Tongue (tissue), 2 donors: ENCODE measurements around the gene NSFL1C. TPM values are rescaled to one million over a fixed set of nuclear protein-coding genes. Genes with fewer than 3 reads are reported as not detected.

Experiments
- DNase-seq: peaks from one replicate; pipeline ENCODE4 v3.0.0-alpha.2; 2015
- total RNA-seq: library from RNA; depleted of rRNA; stranded (reverse); fragments of >200 nt; gene quantifications from one replicate; pipeline ENCODE4 v1.2.3, GENCODE V29; 2014

NSFL1C gene
- total RNA-seq, 1 donor from 2014 or later = 28.5 TPM

DNA sequence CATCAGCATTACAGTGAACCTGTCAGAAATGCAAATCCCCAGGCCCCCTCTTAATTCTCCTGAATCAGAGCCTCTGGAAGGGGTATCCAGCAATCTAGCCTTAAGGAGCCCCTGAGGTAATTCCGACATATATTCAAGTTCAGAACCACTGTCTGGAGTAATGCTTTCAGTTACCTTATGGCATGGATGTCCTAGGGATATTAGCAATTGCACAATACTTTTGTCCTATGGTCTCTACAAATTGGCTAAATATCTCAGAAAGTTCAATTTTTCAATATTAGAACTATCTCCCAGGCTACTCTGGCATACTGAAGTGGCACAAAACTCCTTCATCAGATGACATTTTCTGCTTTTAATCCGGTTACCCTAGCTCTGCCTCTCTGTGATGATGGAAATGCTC lies 6.4 kb downstream of the NSFL1C start:
- DNase-seq = no peak

DNA sequence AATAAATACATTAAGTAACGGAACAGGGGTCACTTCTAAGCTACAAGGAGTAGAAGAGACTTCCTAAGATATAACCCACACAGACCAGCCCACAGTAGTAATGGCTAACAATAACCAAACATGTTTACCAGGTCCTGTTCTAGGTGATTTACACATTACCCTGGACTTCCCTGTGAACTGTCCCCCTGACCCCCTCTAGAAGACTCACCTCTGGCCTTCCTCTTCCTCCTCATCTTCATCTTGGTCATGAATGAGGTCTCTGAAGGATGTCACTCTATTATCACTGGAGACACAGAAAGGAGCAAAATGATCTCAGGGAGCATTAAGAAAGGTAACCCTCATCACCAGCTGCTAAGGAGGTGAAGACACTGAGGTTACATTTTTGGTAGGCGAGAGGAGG lies 8.7 kb downstream of the NSFL1C start:
- DNase-seq = no peak

DNA sequence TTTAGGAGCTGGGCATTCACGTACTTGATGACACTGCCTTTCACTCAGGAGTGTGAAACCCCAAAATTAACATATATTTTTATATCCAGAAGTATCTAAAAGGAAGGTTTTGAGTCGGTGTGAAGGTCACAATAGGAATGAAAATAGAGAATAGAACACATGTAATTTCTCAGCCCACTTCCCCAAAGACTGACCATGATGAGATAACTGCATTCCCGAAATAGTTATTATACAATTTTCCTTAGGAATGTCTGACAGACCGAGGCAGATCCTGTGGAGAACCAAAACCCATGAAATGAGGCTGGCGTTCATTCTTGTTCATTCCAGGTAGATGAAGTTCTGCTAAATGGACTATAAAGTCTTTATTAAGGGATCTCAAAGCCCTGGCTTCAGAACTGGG lies 10.3 kb downstream of the NSFL1C start:
- DNase-seq = no peak

DNA sequence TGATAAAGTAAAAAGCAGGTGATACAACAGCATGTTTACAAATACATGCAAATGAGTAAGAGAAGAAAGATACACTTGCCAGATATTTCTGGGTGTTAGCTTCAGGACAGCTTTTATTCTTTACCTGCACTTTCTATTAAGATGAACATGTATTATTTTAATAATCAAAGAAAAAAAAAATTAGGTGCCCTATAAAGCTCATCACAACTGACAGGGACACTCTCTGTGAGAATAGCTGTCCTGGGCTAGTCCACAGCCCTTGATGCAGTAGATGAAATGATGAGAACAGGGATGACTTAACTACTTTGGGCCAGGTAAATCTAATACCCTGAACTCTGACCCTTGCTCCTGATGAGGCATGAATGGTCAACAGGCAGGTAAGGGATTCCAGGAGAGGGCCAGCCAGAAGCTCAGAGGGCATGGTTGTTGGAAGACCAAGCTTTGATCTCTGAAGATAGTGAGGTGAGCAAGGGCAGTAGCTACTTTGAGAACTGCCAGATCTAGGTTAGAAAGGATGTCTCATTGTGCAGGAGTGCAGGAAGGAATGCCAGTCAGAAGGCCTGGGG lies 15.6 kb downstream of the NSFL1C start:
- DNase-seq = no peak

DNA sequence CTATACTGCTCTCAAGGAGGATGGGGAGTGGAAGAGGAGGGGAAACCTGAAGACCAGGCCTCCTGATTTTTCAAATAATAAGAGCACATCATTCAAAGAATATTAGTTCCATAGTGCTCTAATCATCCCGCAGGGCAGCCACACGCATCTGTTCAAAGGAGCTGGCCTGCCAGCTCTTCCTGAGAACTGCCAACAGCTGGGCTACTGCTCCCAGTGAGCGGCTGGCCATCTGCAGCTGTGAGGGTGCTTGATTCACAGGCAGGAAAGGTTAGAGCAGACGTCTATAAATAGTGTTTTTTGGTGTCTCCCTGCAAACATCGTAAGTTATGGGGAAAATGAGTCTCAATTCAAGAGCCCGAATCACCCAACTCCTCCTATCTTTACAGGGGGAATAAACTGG lies 17.3 kb downstream of the NSFL1C start:
- DNase-seq = peak; percentile 69

DNA sequence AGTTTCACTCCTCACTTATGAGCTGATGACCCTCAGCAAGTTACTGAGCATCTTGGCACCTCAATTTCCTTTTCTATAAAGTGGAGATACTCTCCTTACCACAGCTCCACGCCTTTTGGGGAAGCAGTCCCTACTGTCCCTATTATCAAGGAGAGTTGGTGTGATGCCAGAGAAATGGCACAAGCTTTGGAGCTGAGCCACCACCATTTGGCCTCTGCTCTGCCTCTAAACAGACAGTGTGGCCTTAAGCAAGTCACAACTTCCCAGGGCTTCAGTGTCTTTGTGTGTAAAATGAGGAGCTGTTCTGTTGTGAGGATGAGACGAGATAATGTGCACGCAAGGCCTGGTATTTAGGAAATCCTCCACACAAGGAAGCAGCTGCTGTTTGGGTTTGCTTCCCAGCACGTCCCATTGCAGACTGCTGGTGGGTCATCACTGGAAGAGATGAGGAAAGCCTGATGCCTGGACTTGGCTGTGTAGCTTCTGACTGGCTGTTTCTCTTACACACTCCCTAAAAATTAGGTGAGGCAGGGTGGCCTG lies 18.5 kb downstream of the NSFL1C start:
- DNase-seq = peak; percentile 50

DNA sequence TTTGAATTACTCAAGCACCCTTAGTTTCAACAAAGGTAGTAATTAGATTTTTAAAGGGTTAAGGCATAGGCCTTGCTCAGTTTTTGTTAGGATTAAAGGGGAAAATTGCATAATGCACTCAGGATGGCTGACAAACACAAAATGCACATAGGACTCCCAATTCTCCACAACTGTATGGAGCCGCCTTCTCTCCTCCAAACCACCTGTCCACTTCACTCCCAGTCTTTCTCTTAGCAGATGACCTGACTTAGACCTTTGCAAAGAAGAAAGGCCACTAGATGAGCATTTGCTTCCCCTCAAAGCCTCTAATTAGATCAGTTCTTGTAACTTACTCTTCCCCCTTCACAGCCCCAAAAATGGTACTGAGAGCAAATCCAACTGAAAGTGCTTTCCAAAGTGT lies 20.1 kb downstream of the NSFL1C start:
- DNase-seq = peak; percentile 9

DNA sequence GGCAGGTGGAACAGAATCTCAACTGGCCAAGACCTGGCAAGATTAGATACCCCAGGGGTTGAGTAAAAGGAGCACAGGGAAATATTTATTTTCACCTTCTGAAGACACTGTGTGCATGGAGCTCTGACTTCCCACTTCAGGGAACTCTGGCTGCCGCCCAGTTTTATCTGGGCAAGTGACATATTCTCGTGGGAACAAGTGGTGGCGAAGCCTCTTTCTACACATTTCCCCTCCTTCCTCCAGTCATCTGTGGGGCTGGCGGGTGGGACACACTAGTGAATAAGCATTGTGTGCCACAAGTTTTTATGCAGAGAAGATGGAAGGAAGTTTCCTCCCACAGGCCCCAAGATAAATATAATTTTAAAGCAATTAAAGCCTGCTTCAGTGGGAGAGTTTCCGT lies 23.6 kb downstream of the NSFL1C start:
- no peak for DNase-seq

DNA sequence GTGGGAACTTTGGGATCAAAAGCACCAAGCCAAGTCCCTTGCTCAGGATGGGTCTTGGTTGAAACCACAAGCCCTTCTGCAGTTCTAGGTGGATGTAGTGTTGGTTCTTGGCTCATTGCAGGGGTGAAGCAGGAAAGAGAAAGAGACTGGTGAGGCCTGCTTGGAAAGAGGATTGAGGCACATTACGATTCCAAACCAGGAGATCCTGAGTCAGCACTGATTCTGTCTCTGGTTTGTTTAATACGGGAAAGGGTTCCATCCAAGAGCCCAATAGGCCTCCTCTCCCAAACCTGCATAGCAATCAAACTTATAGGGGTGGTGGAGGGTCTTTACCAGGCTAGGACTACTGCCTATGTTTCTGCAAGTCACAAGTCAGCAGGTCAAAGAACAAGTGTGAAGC lies 24.3 kb downstream of the NSFL1C start:
- DNase-seq = no peak

DNA sequence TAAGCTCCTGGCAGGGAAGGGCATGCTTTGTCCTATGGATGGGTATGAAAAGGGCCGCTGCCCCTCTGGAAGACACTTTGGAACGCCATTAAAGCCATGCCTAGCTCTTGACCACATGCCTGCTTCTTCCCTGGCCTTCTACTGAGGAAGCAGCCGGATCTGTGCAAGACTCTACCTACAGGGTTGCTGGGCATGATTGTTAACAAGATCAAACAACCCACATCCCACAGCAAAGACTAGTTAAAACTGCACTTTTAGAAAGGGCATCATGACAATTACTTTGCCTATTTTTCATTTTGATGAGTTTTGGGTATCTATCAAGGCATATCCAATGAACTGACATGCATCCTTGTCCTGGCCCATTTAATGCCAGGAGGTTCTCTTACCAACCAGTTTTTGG lies 25.5 kb downstream of the NSFL1C start:
- DNase-seq = no peak

DNA sequence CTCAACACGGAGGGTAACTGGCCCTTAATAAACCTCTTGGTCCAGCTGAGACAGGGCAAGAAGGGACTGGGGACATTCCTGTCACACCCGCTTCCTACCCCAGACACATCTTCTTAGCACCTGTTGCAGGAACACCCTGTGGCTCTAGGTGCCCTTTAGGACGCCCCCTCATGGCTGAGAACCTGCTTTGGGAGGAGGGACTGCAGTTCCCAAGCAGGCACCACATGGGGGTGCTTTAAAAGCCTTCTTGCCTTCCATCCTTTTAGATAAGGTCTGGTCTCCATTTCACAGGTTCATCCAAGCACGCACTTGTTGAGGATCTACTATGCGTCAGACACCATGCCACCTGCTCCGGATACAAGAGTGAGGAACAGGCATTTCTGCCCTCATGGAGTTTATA lies 26.6 kb downstream of the NSFL1C start:
- no peak for DNase-seq

DNA sequence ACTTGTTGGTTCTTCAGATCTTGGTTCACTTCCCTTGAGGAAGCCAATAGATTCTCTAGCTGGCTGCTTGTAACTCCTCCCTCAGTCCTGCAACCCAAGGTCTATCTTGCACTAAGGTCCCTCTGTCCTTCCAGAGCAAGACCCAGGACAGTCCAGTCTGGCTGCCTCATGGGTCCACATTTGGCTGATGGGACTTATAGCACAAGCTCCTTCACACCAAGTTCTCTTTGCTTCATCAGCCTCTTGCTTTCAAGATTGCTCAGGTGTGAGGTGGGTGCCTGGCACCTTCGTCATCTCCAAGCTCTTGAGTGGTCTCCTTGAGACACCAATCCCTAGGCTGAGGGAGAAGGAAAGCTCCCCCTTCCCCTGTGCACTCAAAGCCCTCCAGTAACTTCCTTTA lies 28.3 kb downstream of the NSFL1C start:
- DNase-seq = no peak

DNA sequence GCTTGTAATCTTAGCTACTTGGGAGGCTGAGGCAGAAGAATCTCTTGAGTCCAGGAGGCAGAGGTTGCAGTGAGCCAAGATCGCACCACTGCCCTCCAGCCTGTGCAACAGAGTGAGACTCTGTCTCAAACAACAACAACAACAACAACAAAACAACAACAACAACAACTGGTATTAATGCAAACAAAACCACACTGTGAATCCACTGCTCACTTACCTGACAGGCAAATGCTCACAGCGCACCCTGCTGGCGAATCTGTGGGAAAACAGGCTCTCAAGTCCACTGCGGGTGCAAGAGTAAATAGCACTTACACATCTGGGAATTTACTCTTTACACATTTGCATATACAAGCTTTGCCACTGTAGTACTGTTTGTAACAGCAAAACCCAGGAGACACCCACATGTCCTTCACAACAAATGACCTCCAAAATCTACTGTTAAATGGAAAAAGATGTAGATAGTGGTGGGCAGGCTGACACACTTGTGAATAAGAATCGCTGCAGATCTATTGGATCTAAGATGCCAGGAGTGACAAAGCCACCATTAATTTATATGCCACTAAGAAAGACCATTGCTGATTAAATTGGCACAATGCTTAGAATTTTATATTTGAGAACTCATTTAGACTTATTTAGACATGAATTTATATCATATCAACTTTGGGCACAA lies 29.3 kb downstream of the NSFL1C start:
- peak; percentile 77 for DNase-seq

DNA sequence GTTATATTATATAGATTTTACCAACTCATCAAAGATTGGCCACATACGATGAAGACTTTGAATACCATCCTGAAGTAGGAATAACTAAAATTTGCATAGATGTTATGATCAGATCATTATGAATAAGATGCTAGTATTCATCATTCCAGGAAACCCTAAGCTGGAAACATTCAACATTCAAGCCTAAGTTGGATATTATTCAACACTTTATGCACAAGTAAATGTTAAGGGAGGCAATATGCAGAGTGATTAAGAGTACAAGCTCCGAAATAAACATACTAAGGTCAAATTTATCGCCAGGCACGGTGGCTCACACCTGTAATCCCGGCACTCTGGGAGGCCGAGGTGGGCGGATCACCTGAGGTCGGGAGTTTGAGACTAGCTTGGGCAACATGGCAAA lies 30.4 kb downstream of the NSFL1C start:
- DNase-seq = no peak

DNA sequence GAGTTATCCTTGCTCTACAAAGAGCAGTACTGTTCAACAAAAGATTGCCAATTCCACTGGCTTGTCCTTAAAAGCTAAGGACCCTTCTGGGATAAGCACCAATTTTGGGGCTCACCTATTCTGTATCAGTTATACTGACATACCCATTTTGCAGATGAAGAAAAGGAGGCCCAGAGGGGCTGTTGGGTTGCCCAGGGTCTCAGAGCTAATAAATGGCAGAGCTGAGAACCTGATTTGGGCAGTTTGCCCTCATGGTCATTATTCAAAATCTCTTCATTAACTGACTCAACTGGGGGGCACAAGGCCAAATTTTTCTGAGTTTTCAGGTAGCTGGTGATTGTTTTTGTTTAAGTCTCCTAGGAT lies 31.3 kb downstream of the NSFL1C start:
- no peak for DNase-seq

DNA sequence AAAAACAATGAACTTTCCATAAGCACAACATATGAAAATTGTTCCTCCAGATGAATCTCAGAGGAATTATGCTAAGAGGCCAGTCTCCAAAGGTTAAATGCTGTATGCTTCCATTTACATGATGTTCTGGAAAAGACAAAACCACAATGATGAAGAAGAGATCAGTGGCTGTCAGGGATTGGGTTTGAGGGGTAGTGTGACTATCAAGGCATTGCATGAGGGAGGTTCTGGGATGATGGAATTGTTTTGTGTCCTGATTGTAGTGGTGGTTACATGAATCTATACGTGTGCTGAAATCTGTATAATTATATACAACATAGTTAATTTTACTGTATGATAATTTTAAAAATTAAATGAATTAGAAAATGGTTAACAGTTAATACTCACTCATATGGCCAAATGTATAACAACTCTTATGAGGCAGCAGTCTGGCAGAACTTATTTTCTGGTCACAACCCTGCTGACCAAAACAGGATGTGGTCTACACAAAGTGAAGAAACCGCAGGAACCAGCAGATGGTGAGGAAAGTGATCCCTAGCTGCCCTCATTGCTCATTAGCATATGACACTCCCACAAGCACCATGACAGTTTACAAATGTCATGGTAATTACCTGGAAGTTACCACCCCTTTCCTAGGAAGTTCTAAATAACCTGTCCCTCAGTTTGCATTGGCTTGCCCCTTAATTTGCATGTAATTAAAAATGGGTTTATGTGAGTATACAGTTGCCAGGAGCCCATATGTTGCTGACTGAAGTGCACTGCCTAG lies 31.9 kb downstream of the NSFL1C start:
- no peak for DNase-seq

DNA sequence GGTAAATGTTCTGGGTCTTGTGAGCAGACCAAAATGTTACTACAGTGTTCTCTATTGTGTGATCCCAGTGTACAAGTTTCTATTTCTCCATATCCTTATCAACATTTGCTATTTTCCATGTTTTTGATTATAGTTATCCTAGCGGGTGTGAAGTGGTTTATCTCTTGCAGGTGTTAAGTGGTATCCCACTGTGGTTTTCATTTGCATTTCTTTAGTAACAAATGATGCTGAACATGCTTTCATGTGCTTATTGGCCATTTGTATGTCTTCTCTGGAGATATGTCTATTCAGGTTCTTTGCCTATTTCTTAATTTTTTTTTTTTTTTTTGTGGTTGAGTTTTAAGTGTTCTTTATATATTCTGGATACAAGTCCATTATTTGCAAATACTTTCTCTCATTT lies 35.5 kb downstream of the NSFL1C start:
- DNase-seq = no peak

DNA sequence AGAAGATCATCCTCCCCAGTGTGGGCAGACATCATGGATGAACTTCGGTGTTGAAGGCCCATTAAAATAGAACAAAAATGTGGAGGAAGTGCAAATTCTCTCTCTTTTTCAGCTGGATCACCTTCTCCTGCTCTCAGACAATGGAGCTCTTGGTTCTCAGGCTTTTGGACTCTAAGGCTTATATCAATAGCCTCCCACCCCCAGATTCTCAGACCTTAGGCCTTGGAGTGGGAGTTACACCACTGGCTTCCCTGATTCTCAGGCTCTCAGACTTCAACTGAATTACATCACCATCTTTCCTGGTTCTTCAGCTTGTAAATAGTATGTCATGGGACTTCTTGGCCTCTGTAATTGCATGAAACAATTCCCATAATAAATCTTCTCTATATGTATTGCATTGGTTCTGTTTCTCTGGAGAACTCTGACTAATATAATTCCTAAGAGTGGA lies 36.6 kb downstream of the NSFL1C start:
- no peak for DNase-seq

DNA sequence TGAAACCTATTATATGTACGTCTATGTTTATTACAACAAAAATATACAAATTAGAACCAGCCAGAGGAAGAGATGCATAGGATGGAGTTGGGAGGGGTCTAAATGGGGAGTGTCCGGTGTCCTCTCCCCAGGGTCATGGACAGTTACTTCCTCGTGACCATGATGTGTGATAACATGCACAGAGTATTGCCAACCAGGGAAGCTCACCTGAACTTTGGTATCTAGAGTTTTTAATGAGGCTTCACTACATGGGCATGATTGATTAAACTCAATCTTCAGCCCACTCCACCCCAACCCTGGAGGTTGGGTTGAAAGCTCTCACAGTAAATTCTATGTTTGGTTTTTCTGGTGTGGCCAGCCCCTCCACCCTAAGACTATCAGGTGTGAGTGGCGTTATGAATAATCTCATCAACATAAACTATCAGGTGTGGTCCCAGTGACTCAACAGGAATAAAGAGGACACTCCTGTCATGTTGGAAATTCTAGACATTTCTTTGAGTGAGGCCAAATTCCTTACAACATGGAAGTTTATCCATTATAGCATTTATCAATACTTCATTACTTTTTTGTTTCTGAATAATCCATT lies 37.4 kb downstream of the NSFL1C start:
- no peak for DNase-seq

DNA sequence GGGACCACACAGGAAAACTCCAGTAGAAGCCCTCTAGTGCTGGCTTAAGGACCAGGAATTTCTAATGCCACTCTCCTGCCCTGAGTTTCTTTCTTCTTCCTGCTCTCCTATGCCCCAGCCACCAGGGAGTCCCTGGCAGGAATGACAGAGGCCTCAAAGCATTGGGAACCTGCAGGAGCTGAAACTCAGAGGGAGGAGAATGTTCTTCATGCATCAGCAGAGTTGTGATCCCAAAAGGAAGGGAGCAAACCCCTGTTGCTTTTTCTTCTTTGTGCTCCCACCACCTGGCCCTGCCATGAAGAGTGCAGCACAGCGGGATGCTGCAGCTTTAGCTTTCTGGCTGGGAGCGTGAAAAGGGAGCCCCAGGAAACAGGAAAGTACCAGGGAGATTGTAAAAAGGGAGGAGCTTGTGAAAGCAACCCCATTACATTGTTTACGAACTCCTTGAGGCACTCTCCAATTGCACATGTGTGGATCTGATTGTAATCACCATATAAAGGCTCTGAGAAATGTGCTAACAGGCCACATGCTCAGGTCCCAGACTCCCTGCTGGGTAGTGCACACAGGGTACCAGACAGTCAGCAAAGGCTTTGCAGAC lies 39.1 kb downstream of the NSFL1C start:
- no peak for DNase-seq

DNA sequence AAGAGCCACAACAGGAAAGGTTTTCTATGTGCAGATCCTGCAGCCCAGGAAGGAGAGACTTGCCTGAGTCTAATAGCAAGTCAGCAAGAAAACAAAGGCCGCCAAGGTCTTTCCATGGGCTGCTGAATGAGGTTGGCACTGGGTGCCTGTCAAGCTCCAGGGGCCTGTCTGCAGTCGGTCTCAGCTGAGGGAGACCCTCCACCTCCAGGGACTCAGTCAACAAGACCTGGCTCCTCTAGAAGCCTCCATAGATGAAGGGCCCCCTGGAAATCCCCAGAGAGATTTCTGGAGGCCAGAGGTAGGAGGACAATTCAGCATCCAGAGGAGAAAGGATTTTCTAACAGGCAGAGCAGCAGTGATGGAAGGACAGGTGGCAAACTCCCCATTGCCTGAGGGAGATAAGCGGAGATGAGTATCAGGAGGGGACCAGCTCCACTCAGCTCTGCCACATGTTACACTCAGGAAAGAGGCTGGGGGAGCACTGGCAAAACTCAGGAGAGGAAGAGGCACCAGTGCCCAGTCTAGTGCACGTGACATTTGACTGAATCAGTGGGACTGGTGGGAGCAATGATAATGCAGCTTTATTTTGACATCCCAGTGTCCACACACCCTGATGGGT lies 40.3 kb downstream of the NSFL1C start:
- no peak for DNase-seq

DNA sequence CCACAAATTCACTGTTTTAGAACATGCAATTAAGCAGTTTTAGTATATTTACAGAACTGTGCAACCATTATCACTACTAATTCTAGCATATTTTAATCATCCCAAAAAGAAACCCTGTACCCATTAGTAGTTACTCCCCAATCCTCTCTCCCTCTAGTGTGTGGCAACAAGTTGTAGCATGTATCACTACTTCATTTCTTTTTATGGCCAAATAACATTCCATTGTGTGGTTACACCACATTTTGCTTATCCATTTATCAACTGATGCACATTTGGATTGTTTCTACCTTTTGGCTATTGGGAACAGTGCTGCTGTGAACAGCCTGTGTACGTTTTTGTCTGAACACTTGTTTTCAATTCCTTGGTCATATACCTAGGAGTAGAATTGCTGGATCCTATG lies 42.3 kb downstream of the NSFL1C start:
- DNase-seq = no peak
